CD4-positive, alpha-beta T cell treated with Interleukin-17A for 1 hour (primary cell): ENCODE measurements around the gene DNMT3L.
"Not testable (repeated sequence)": the region's sequence is repeated elsewhere in the genome, so short reads cannot be mapped to it uniquely, and the experiment has no call there.

ENCODE experiments used
- DNase-seq: peaks from one replicate; pipeline ENCODE4 v3.0.0-alpha.2; 2020

DNMT3L gene

GRCh38 chr21:44241281-44241680, 20.4 kb downstream of the DNMT3L start:
- not testable (repeated sequence) for DNase-seq

- not testable (repeated sequence) for DNase-seq
These were observed 20.9 kb downstream of the DNMT3L start, which contains the start of gene ICOSLG for GRCh38 chr21:44240842-44241241. Gene ICOSLG, minus strand, starts transcription at chr21:44240943. Its CDS starts 126 bp downstream, at chr21:44240817.

GRCh38 chr21:44240353-44240752, 21.3 kb downstream of the DNMT3L start:
- DNase-seq, result not testable (repeated sequence)

GRCh38 chr21:44229561-44229960, 32.1 kb downstream of the DNMT3L start:
- DNase-seq, result not testable (repeated sequence)

GRCh38 chr21:44228109-44228508, 33.6 kb downstream of the DNMT3L start:
- DNase-seq, result not testable (repeated sequence)

- DNase-seq, result not testable (repeated sequence)
These were observed 34.1 kb downstream of the DNMT3L start for GRCh38 chr21:44227614-44228013.

GRCh38 chr21:44225605-44226004, 36.1 kb downstream of the DNMT3L start:
- not testable (repeated sequence) for DNase-seq

- not testable (repeated sequence) for DNase-seq
These were observed 38.4 kb downstream of the DNMT3L start for GRCh38 chr21:44223334-44223733.

GRCh38 chr21:44220674-44221073, 41.0 kb downstream of the DNMT3L start:
- not testable (repeated sequence) for DNase-seq

- DNase-seq, result not testable (repeated sequence)
These were observed 43.2 kb downstream of the DNMT3L start for GRCh38 chr21:44218461-44218860.

- not testable (repeated sequence) for DNase-seq
These were observed 49.7 kb downstream of the DNMT3L start for GRCh38 chr21:44211978-44212377.

GRCh38 chr21:44211574-44211973, 50.1 kb downstream of the DNMT3L start:
- DNase-seq, result not testable (repeated sequence)

GRCh38 chr21:44207860-44208646, 53.6 kb downstream of the DNMT3L start:
- not testable (repeated sequence) for DNase-seq

- DNase-seq, result not testable (repeated sequence)
These were observed 54.7 kb downstream of the DNMT3L start for GRCh38 chr21:44206698-44207676.

GRCh38 chr21:44206187-44206586, 55.5 kb downstream of the DNMT3L start:
- not testable (repeated sequence) for DNase-seq

- not testable (repeated sequence) for DNase-seq
These were observed 59.0 kb downstream of the DNMT3L start for GRCh38 chr21:44202590-44203299.

- not testable (repeated sequence) for DNase-seq
These were observed 61.7 kb downstream of the DNMT3L start for GRCh38 chr21:44199997-44200396.

- DNase-seq, result no peak
These were observed 62.2 kb downstream of the DNMT3L start for GRCh38 chr21:44199448-44199847.

- not testable (repeated sequence) for DNase-seq
These were observed 64.6 kb downstream of the DNMT3L start for GRCh38 chr21:44197156-44197516.
